ENCODE data around the gene FBXO21.

- TF ChIP-seq CTCF (IDR thresholded peaks at IDR 0.05): no peak
- no peak for TF ChIP-seq EZH2 (IDR thresholded peaks at IDR 0.05; ENCODE audit: borderline replicate concordance, insufficient read depth, low read depth, low read length, poor library complexity, severe bottlenecking)
Observed at GRCh38 chr12:117189725-117190209, 503 bp downstream of the FBXO21 start.
